PC-9 (cell line): ENCODE results near the gene OR10D3. TPM values are rescaled to one million over a fixed set of nuclear protein-coding genes. Genes with fewer than 3 reads are reported as not detected.

Source experiments
- Bru-seq: library from RNA; stranded (reverse); fragments of 400-500 nt; gene quantifications from one replicate; lab custom pipeline; 2021; lab: Mats Ljungman, UMichigan
- BruChase-seq, 2 experiments: library from RNA; stranded (reverse); fragments of 400-500 nt; gene quantifications; one replicate each; lab custom pipeline; 2021; lab: Mats Ljungman, UMichigan
- BruUV-seq: library from RNA; stranded (reverse); fragments of 400-500 nt; replicated peaks from 2 replicates; lab custom pipeline; 2021; lab: Mats Ljungman, UMichigan
- CTCF ChIA-PET: fragments of 300-600 bp; sonication (Branson Sonifier 250); formaldehyde crosslinking; loops from one replicate; lab custom pipeline; 2022; ENCODE audit warnings: antibody characterized with exemption; lab: Charles Lee
- POLR2A ChIA-PET: fragments of 300-600 bp; sonication (Branson Sonifier 250); formaldehyde crosslinking; loops from one replicate; lab custom pipeline; 2022; ENCODE audit warnings: antibody characterized with exemption; ENCODE audit not compliant: unreplicated experiment; lab: Charles Lee
- DNase-seq, 2 experiments: peaks; one replicate each; pipeline versions ENCODE4 v3.0.0 to v3.0.0-alpha.2; 2015 to 2022; ENCODE audit warnings: mixed read lengths in 1 of 2
- H2AFZ ChIP-seq: fragments of 200-600 bp; sonication (generic); 2 replicates; pipeline ENCODE4 v1.8.1; 2017; ENCODE audit warnings: antibody characterized with exemption
- H3F3A ChIP-seq: fragments of 200-600 bp; sonication (generic); 2 replicates; pipeline ENCODE4 v1.8.1; 2017; ENCODE audit warnings: antibody characterized with exemption, mild to moderate bottlenecking, low read depth; ENCODE audit not compliant: insufficient read depth
- H3K27ac ChIP-seq: fragments of 200-600 bp; sonication (generic); 2 replicates; pipeline ENCODE4 v1.6.1; 2016; ENCODE audit warnings: mixed run types
- H3K27me3 ChIP-seq: fragments of 200-600 bp; sonication (generic); 2 replicates; pipeline ENCODE4 v1.6.1; 2016; ENCODE audit warnings: low read depth, mixed run types; ENCODE audit not compliant: insufficient read depth
- H3K36me3 ChIP-seq: fragments of 200-600 bp; sonication (generic); 2 replicates; pipeline ENCODE4 v1.6.1; 2016; ENCODE audit warnings: low read depth, mixed run types
- H3K4me1 ChIP-seq: fragments of 200-600 bp; sonication (generic); replicated peaks from 2 replicates; pipeline ENCODE4 v1.6.1; 2016; ENCODE audit warnings: mixed run types; ENCODE audit not compliant: insufficient read depth
- H3K4me2 ChIP-seq: fragments of 200-600 bp; sonication (generic); 2 replicates; pipeline ENCODE4 v1.6.1; 2017; ENCODE audit warnings: mixed run types
- H3K4me3 ChIP-seq: fragments of 200-600 bp; sonication (generic); 2 replicates; pipeline ENCODE4 v1.6.1; 2016; ENCODE audit warnings: mixed run types
- H3K79me2 ChIP-seq: fragments of 200-600 bp; sonication (generic); 2 replicates; pipeline ENCODE4 v1.6.1; 2017; ENCODE audit warnings: low read depth, mixed run types
- H3K9me2 ChIP-seq: fragments of 200-600 bp; sonication (generic); 2 replicates; pipeline ENCODE4 v1.8.1; 2017; ENCODE audit warnings: mild to moderate bottlenecking; ENCODE audit not compliant: insufficient read depth
- H3K9me3 ChIP-seq: fragments of 200-600 bp; sonication (generic); 2 replicates; pipeline ENCODE4 v1.8.1; 2016; ENCODE audit warnings: low read depth; ENCODE audit not compliant: insufficient read depth
- H4K20me1 ChIP-seq: fragments of 200-600 bp; sonication (generic); 2 replicates; pipeline ENCODE4 v1.8.1; 2017; ENCODE audit not compliant: insufficient read depth
- CTCF ChIP-seq: fragments of 200-600 bp; sonication (generic); conservative IDR thresholded peaks from 2 replicates; pipeline ENCODE4 v1.6.1; 2017; ENCODE audit warnings: mixed run types, antibody characterized with exemption, mild to moderate bottlenecking, moderate library complexity
- EZH2 ChIP-seq: fragments of 200-600 bp; sonication (generic); IDR thresholded peaks from 2 replicates; pipeline ENCODE4 v1.8.0; 2017; ENCODE audit warnings: antibody characterized with exemption, low read depth
- intact Hi-C: fragments of 100-400 bp; cut with micrococcal nuclease; formaldehyde crosslinking; loops from one replicate; pipeline ENCODE4 v1.10.0; 2022; ENCODE audit not compliant: unreplicated experiment
- long read RNA-seq: library from polyadenylated mRNA; stranded (forward); transcript quantifications from one replicate; pipeline ENCODE4 v2.0.0, GENCODE V29; 2022
- total RNA-seq: library from RNA; stranded (reverse); gene quantifications from 2 replicates; pipeline ENCODE4 v1.2.3, GENCODE V29; 2021

The OR10D3 gene
- total RNA-seq (not detected in 2 replicates), Bru-seq, nascent RNA (not detected), BruChase-seq, experiment 1, labeled RNA remaining after a 2-hour chase (not detected), BruChase-seq, experiment 2, labeled RNA remaining after a 6-hour chase (not detected)
- long read RNA-seq = 0 reads

GRCh38 chr11:124183068-124183467 is at the start of gene OR10D3:
TSS of gene OR10D3 (plus strand) at chr11:124183345. CDS start at chr11:124185270, 1,925 bp downstream.
- Histone ChIP-seq H3K4me2 (no peak within 1 kb of the TSS), H3F3A (no peaks in the 10 kb centered on the region), H3K4me1 (no peaks in the 10 kb centered on the region), H2AFZ (no peak within 1 kb of the TSS), H3K36me3 (no peaks in the 10 kb centered on the region), H3K27ac (no peak within 1 kb of the TSS), H3K79me2 (no peaks in the 10 kb centered on the region), H3K9me3 (no peaks in the 10 kb centered on the region), H3K9me2 (no peaks in the 10 kb centered on the region), H3K4me3 (no peak within 1 kb of the TSS), H4K20me1 (no peaks in the 10 kb centered on the region), H3K27me3 (no peaks in the 10 kb centered on the region)
- no TSS peak for BruUV-seq
- no peak for DNase-seq
- ChIA-PET CTCF (no interaction called here), POLR2A (no interaction called here)
- intact Hi-C loops = no loop called here
- TF ChIP-seq CTCF = no peak
- TF ChIP-seq EZH2 = no peak

- no peaks in the 10 kb centered on the region for H4K20me1 ChIP-seq
- no peaks in the 10 kb centered on the region for H3K9me3 ChIP-seq
- no peaks in the 10 kb centered on the region for H3K9me2 ChIP-seq
- DNase-seq = no peak
- H3K79me2 ChIP-seq = no peaks in the 10 kb centered on the region
- ChIA-PET CTCF (no interaction called here), POLR2A (no interaction called here)
- TF ChIP-seq EZH2 = no peak
- no peak for TF ChIP-seq CTCF
- H3K4me2 ChIP-seq = no peak overlapping the region
- no peak overlapping the region for H3K4me3 ChIP-seq
- H3K4me1 ChIP-seq = no peaks in the 10 kb centered on the region
- no peak overlapping the region for H2AFZ ChIP-seq
- intact Hi-C loops = no loop called here
- no peaks in the 10 kb centered on the region for H3K27me3 ChIP-seq
- no peaks in the 10 kb centered on the region for H3K36me3 ChIP-seq
- no peaks in the 10 kb centered on the region for H3F3A ChIP-seq
- no peak overlapping the region for H3K27ac ChIP-seq
- no TSS peak for BruUV-seq
Measured at GRCh38 chr11:124143034-124143433, 40.1 kb upstream of the OR10D3 start.

- no peaks in the 10 kb centered on the region for H3K27me3 ChIP-seq
- H3F3A ChIP-seq = no peaks in the 10 kb centered on the region
- H3K9me3 ChIP-seq = no peaks in the 10 kb centered on the region
- BruUV-seq = no TSS peak
- DNase-seq = no peak
- ChIA-PET CTCF (no interaction called here), POLR2A (no interaction called here)
- H3K36me3 ChIP-seq = no peaks in the 10 kb centered on the region
- no peaks in the 10 kb centered on the region for H3K79me2 ChIP-seq
- no peak overlapping the region for H3K4me2 ChIP-seq
- H3K4me3 ChIP-seq = no peak overlapping the region
- TF ChIP-seq EZH2 (no peak), CTCF (no peak)
- H4K20me1 ChIP-seq = no peaks in the 10 kb centered on the region
- no peaks in the 10 kb centered on the region for H3K9me2 ChIP-seq
- no peak overlapping the region for H2AFZ ChIP-seq
- no peaks in the 10 kb centered on the region for H3K4me1 ChIP-seq
- intact Hi-C loops = no loop called here
- H3K27ac ChIP-seq = no peak overlapping the region
Measured at GRCh38 chr11:124147951-124148350, 35.2 kb upstream of the OR10D3 start.
